ENCODE measurements around the gene ANKDD1A. TPM values are rescaled to one million over a fixed set of nuclear protein-coding genes. Genes with fewer than 3 reads are reported as not detected.
A peak's percentile ranks its signal among the peaks of the same experiment; 100 is the strongest.

The ANKDD1A gene
- total and polyA plus RNA-seq, 7 experiments from 2014 or later: 0.20 to 9.3 (median 3.4) TPM

GRCh38 chr15:64903326-64903950 lies 8.3 kb upstream of the ANKDD1A start:
- Histone ChIP-seq H3K4me1 (ENCODE audit: control insufficient read depth in 2 of 2, insufficient read depth in 2 of 2, low read length in 2 of 2) (peaks cover 17 to 21% of the 10 kb centered on the region in 2 donors), H3K36me3 (ENCODE audit: control insufficient read depth in 2 of 3, insufficient read depth in 3 of 3, low read length in 3 of 3) (no peaks in the 10 kb centered on the region), H3K27ac (ENCODE audit: low read depth, low read length) (no peak overlapping the region), H3K9me3 (ENCODE audit: control insufficient read depth in 2 of 3, low read length in 3 of 3) (peaks cover 0 to 10% (median 3%) of the 10 kb centered on the region in 3 experiments), H3K4me3 (ENCODE audit: low read length) (no peak overlapping the region), H3K27me3 (ENCODE audit: control insufficient read depth in 2 of 2, insufficient read depth in 2 of 2, low read length in 2 of 2) (no peaks in the 10 kb centered on the region)
- ATAC-seq: no peak
- intact Hi-C loops (cut with micrococcal nuclease): no loop called here
- H3K27ac Mint-ChIP-seq: peak overlapping the region in 2 of 9 donors; percentile 3 to 4
- CTCF ChIA-PET: interaction anchor here (0.7 to 10.0 kb wide), 5 partner anchors 10 to 216 kb away, joined by 3 to 110 read pairs (median 7); no protein-coding TSS in a partner anchor
- no peak for DNase-seq
- POLR2A ChIA-PET: interaction anchor here (0.8 to 2.4 kb wide), 2 partner anchors 10 to 19 kb away, joined by 3 to 9 read pairs; no protein-coding TSS in a partner anchor
- peaks cover 0 to 16% (median 6%) of the 10 kb centered on the region in 5 donors for H3K36me3 Mint-ChIP-seq
- peaks cover 0 to 6% (median 4%) of the 10 kb centered on the region in 5 donors for H3K27me3 Mint-ChIP-seq
- peaks cover 0 to 14% (median 6%) of the 10 kb centered on the region in 11 donors for H3K9me3 Mint-ChIP-seq
- H3K4me1 Mint-ChIP-seq: peaks cover 23 to 44% (median 41%) of the 10 kb centered on the region in 7 donors
- H3K4me3 Mint-ChIP-seq: peak overlapping the region in 2 of 10 donors; percentile 15 to 19

GRCh38 chr15:64904189-64904588 lies 7.5 kb upstream of the ANKDD1A start:
- Mint-ChIP-seq H3K27me3 (peaks cover 0 to 11% (median 7%) of the 10 kb centered on the region in 5 donors), H3K4me1 (peaks cover 23 to 44% (median 41%) of the 10 kb centered on the region in 7 donors), H3K9me3 (peaks cover 0 to 14% (median 6%) of the 10 kb centered on the region in 11 donors), H3K36me3 (peaks cover 0 to 16% (median 6%) of the 10 kb centered on the region in 5 donors), H3K27ac (peak overlapping the region in 2 of 9 donors; percentile 7 to 51), H3K4me3 (peak overlapping the region in 4 of 10 donors; percentile 5 to 35 (median 28))
- ChIA-PET POLR2A (interaction anchor here (0.6 to 2.4 kb wide), 3 partner anchors 10 to 20 kb away, joined by 3 to 9 read pairs (median 3); no protein-coding TSS in a partner anchor), CTCF (interaction anchor here (1.0 to 10.0 kb wide), 6 partner anchors 11 to 390 kb away, joined by 3 to 110 read pairs (median 6); no protein-coding TSS in a partner anchor)
- no peaks in the 10 kb centered on the region for H3K36me3 ChIP-seq (ENCODE audit: control insufficient read depth in 2 of 3, insufficient read depth in 3 of 3, low read length in 3 of 3)
- ATAC-seq (no peak), DNase-seq (no peak)
- H3K9me3 ChIP-seq (ENCODE audit: control insufficient read depth in 2 of 3, low read length in 3 of 3): peaks cover 0 to 10% (median 3%) of the 10 kb centered on the region in 3 experiments
- intact Hi-C loops (cut with micrococcal nuclease): loop anchor here in 1 of 2 donors (2.0 kb wide), 1 partner anchor 47 kb away; no protein-coding TSS in a partner anchor
- no peaks in the 10 kb centered on the region for H3K27me3 ChIP-seq (ENCODE audit: control insufficient read depth in 2 of 2, insufficient read depth in 2 of 2, low read length in 2 of 2)
- H3K4me3 ChIP-seq (ENCODE audit: low read length): no peak overlapping the region
- no peak overlapping the region for H3K27ac ChIP-seq (ENCODE audit: low read depth, low read length)
- H3K4me1 ChIP-seq (ENCODE audit: control insufficient read depth in 2 of 2, insufficient read depth in 2 of 2, low read length in 2 of 2): peaks cover 17 to 21% of the 10 kb centered on the region in 2 donors

GRCh38 chr15:64905119-64905831 lies 6.4 kb upstream of the ANKDD1A start:
- CTCF ChIA-PET: interaction anchor here (0.6 to 10.0 kb wide), 8 partner anchors 17 to 720 kb away, joined by 3 to 110 read pairs (median 4); no protein-coding TSS in a partner anchor
- H3K27ac Mint-ChIP-seq: peak overlapping the region in 6 of 9 donors; percentile 3 to 78 (median 44)
- Histone ChIP-seq H3K9me3 (ENCODE audit: control insufficient read depth in 2 of 3, low read length in 3 of 3) (peaks cover 0 to 10% (median 3%) of the 10 kb centered on the region in 3 experiments), H3K27me3 (ENCODE audit: control insufficient read depth in 2 of 2, insufficient read depth in 2 of 2, low read length in 2 of 2) (no peaks in the 10 kb centered on the region), H3K27ac (ENCODE audit: low read depth, low read length) (no peak overlapping the region), H3K4me1 (ENCODE audit: control insufficient read depth in 2 of 2, insufficient read depth in 2 of 2, low read length in 2 of 2) (peaks cover 17 to 21% of the 10 kb centered on the region in 2 donors), H3K36me3 (ENCODE audit: control insufficient read depth in 2 of 3, insufficient read depth in 3 of 3, low read length in 3 of 3) (no peaks in the 10 kb centered on the region), H3K4me3 (ENCODE audit: low read length) (peak overlapping the region; percentile 38)
- peaks cover 0 to 13% (median 6%) of the 10 kb centered on the region in 5 donors for H3K36me3 Mint-ChIP-seq
- DNase-seq (peak; percentile 58 to 79 (median 72)), ATAC-seq (peak; percentile 84)
- peak overlapping the region; percentile 22 to 84 (median 74) for H3K4me3 Mint-ChIP-seq
- POLR2A ChIA-PET: interaction anchor here (0.6 to 1.7 kb wide), 4 partner anchors 10 to 54 kb away, joined by 3 to 7 read pairs (median 4); no protein-coding TSS in a partner anchor
- H3K27me3 Mint-ChIP-seq: peaks cover 0 to 14% (median 7%) of the 10 kb centered on the region in 5 donors
- H3K9me3 Mint-ChIP-seq: peaks cover 0 to 14% (median 6%) of the 10 kb centered on the region in 11 donors
- intact Hi-C loops (cut with micrococcal nuclease): loop anchor here (1.0 to 2.0 kb wide), 10 partner anchors 10 to 219 kb away; partner anchors contain the start of genes PIF1 (in 2 of the 2) and PLEKHO2 (in 1 of the 2)
- peaks cover 23 to 44% (median 41%) of the 10 kb centered on the region in 7 donors for H3K4me1 Mint-ChIP-seq

- DNase-seq (no peak), ATAC-seq (no peak)
- no peaks in the 10 kb centered on the region for H3K36me3 ChIP-seq (ENCODE audit: control insufficient read depth in 2 of 3, insufficient read depth in 3 of 3, low read length in 3 of 3)
- H3K9me3 ChIP-seq (ENCODE audit: control insufficient read depth in 2 of 3, low read length in 3 of 3): peaks cover 0 to 7% (median 2%) of the 10 kb centered on the region in 3 experiments
- H3K27me3 ChIP-seq (ENCODE audit: control insufficient read depth in 2 of 2, insufficient read depth in 2 of 2, low read length in 2 of 2): no peaks in the 10 kb centered on the region
- peaks cover 23 to 43% (median 38%) of the 10 kb centered on the region in 7 donors for H3K4me1 Mint-ChIP-seq
- intact Hi-C loops (cut with micrococcal nuclease): loop anchor here (1.0 to 2.0 kb wide), 10 partner anchors 11 to 220 kb away; partner anchors contain the start of genes PIF1 (in 2 of the 2) and PLEKHO2 (in 1 of the 2)
- POLR2A ChIA-PET: interaction anchor here (0.8 to 1.7 kb wide), 3 partner anchors 11 to 68 kb away, joined by 3 to 7 read pairs (median 5); no protein-coding TSS in a partner anchor
- peak overlapping the region in 3 of 10 donors; percentile 21 to 72 (median 68) for H3K4me3 Mint-ChIP-seq
- peaks cover 0 to 9% (median 2%) of the 10 kb centered on the region in 11 donors for H3K9me3 Mint-ChIP-seq
- H3K27me3 Mint-ChIP-seq: peaks cover 4 to 19% (median 10%) of the 10 kb centered on the region in 5 donors
- no peak overlapping the region for H3K27ac ChIP-seq (ENCODE audit: low read depth, low read length)
- peak overlapping the region in 2 of 9 donors; percentile 28 to 78 for H3K27ac Mint-ChIP-seq
- H3K4me3 ChIP-seq (ENCODE audit: low read length): no peak overlapping the region
- CTCF ChIA-PET: interaction anchor here (0.6 to 10.0 kb wide), 7 partner anchors 49 to 720 kb away, joined by 3 to 110 read pairs (median 4); no protein-coding TSS in a partner anchor
- H3K4me1 ChIP-seq (ENCODE audit: control insufficient read depth in 2 of 2, insufficient read depth in 2 of 2, low read length in 2 of 2): peaks cover 17 to 21% of the 10 kb centered on the region in 2 donors
- peaks cover 0 to 9% (median 2%) of the 10 kb centered on the region in 5 donors for H3K36me3 Mint-ChIP-seq
Observed at GRCh38 chr15:64905941-64906340, 5.8 kb upstream of the ANKDD1A start.

GRCh38 chr15:64906402-64906801 lies 5.3 kb upstream of the ANKDD1A start:
- ChIA-PET CTCF (interaction anchor here (0.5 to 10.0 kb wide), 7 partner anchors 50 to 176 kb away, joined by 3 to 110 read pairs (median 4); no protein-coding TSS in a partner anchor), POLR2A (interaction anchor here (0.8 to 1.7 kb wide), 3 partner anchors 11 to 69 kb away, joined by 3 to 7 read pairs (median 5); no protein-coding TSS in a partner anchor)
- Mint-ChIP-seq H3K4me1 (peaks cover 23 to 47% (median 41%) of the 10 kb centered on the region in 7 donors), H3K9me3 (peaks cover 0 to 6% (median 0%) of the 10 kb centered on the region in 11 donors), H3K27me3 (peaks cover 8 to 24% (median 14%) of the 10 kb centered on the region in 5 donors), H3K27ac (no peak overlapping the region), H3K4me3 (peak overlapping the region in 1 of 10 donors; percentile 10), H3K36me3 (peaks cover 0 to 7% (median 0%) of the 10 kb centered on the region in 5 donors)
- Histone ChIP-seq H3K27me3 (ENCODE audit: control insufficient read depth in 2 of 2, insufficient read depth in 2 of 2, low read length in 2 of 2) (no peaks in the 10 kb centered on the region), H3K9me3 (ENCODE audit: control insufficient read depth in 2 of 3, low read length in 3 of 3) (peaks cover 0 to 2% (median 0%) of the 10 kb centered on the region in 3 experiments), H3K4me1 (ENCODE audit: control insufficient read depth in 2 of 2, insufficient read depth in 2 of 2, low read length in 2 of 2) (peaks cover 17 to 21% of the 10 kb centered on the region in 2 donors), H3K36me3 (ENCODE audit: control insufficient read depth in 2 of 3, insufficient read depth in 3 of 3, low read length in 3 of 3) (no peaks in the 10 kb centered on the region), H3K4me3 (ENCODE audit: low read length) (no peak overlapping the region), H3K27ac (ENCODE audit: low read depth, low read length) (no peak overlapping the region)
- ATAC-seq: no peak
- intact Hi-C loops (cut with micrococcal nuclease): no loop called here
- no peak for DNase-seq
